Tibial nerve (tissue), 4 donors: ENCODE measurements around the gene P2RY1. TPM values are rescaled to one million over a fixed set of nuclear protein-coding genes. Genes with fewer than 3 reads are reported as not detected.
A peak's percentile ranks its signal among the peaks of the same experiment; 100 is the strongest.

ENCODE experiments used
- DNase-seq, 2 donors: peaks; one replicate each; pipeline ENCODE4 v3.0.0-alpha.2; 2019; ENCODE audit warnings: low spot score in 2 of 2
- H3K27ac ChIP-seq, 4 donors: fragments of 200-600 bp; sonication (generic) in 3 of 4; one replicate each; pipeline ENCODE4 v1.5.1; 2017 to 2019; ENCODE audit warnings: mild to moderate bottlenecking in 1 of 4
- H3K27me3 ChIP-seq, 2 donors: fragments of 200-600 bp; sonication (generic) in 1 of 2; one replicate each; pipeline versions ENCODE4 v1.5.1 to v1.6.0; 2017 to 2019
- H3K36me3 ChIP-seq, 3 donors: fragments of 200-600 bp; sonication (generic); one replicate each; pipeline ENCODE4 v1.5.1; 2018 to 2019
- H3K4me1 ChIP-seq, 4 donors: fragments of 200-600 bp; sonication (generic) in 3 of 4; one replicate each; pipeline ENCODE4 v1.5.1; 2017 to 2019
- H3K4me3 ChIP-seq, 4 donors: fragments of 200-600 bp; sonication (generic) in 3 of 4; one replicate each; pipeline ENCODE4 v1.5.1; 2017 to 2019; ENCODE audit warnings: mild to moderate bottlenecking in 1 of 4, moderate library complexity in 1 of 4
- H3K9me3 ChIP-seq, 4 donors: fragments of 200-600 bp; sonication (generic) in 3 of 4; one replicate each; pipeline ENCODE4 v1.5.1; 2017 to 2019
- CTCF ChIP-seq, 5 experiments: fragments of 200-600 bp in 3 of 5; fragments of 450-650 bp in 2 of 5; sonication (generic) in 3 of 5; IDR thresholded peaks; one replicate each; pipeline ENCODE4 v1.5.1; 2016 to 2019; ENCODE audit warnings: antibody characterized with exemption in 5 of 5, mild to moderate bottlenecking in 3 of 5, moderate library complexity in 2 of 5
- EP300 ChIP-seq, 2 donors: sonication (generic); formaldehyde crosslinking; IDR thresholded peaks; one replicate each; pipeline ENCODE4 v1.6.1; 2017; ENCODE audit warnings: antibody characterized with exemption in 2 of 2, mild to moderate bottlenecking in 1 of 2
- POLR2A ChIP-seq, 2 donors: fragments of 450-650 bp; IDR thresholded peaks; one replicate each; pipeline ENCODE4 v1.6.1; 2017; ENCODE audit warnings: antibody characterized with exemption in 2 of 2, mild to moderate bottlenecking in 2 of 2, moderate library complexity in 2 of 2
- WGBS, 2 donors: methylation state at CpG; one replicate each; pipeline ENCODE4 v1.1.5; 2018; 5-methylcytosine and 5-hydroxymethylcytosine counted together
- total RNA-seq, 4 donors: library from RNA; depleted of rRNA; stranded (reverse); fragments of >200 nt; gene quantifications; one replicate each; pipeline ENCODE4 v1.1.0, GENCODE V29; 2016

P2RY1 gene
- total RNA-seq, 4 donors from 2014 or later, result 6.7 to 8.4 (median 7.9) TPM

- TF ChIP-seq EP300 (IDR thresholded peaks at IDR 0.05) (no peak), POLR2A (IDR thresholded peaks at IDR 0.05) (no peak), CTCF (IDR thresholded peaks at IDR 0.05) (no peak)
- no peak for DNase-seq
- H3K36me3 ChIP-seq, result peaks cover 0 to 6% (median 0%) of the 10 kb centered on the region in 3 donors
- 88 to 90% methylated on average over 2 of the region's 2 CpGs for WGBS, 2 donors
- no peaks in the 10 kb centered on the region for H3K27me3 ChIP-seq
- H3K9me3 ChIP-seq, result peaks cover 0 to 39% (median 3%) of the 10 kb centered on the region in 4 donors
- H3K4me1 ChIP-seq, result no peaks in the 10 kb centered on the region
- no peak overlapping the region for H3K4me3 ChIP-seq
- H3K27ac ChIP-seq, result no peak overlapping the region
Observed at GRCh38 chr3:152849996-152850578, 15.2 kb downstream of the P2RY1 start.

GRCh38 chr3:152853196-152853595 is 18.3 kb downstream of the P2RY1 start:
- Histone ChIP-seq H3K4me1 (peaks cover 0 to 3% (median 0%) of the 10 kb centered on the region in 4 donors), H3K27me3 (no peaks in the 10 kb centered on the region), H3K4me3 (no peak overlapping the region), H3K9me3 (peaks cover 0 to 20% (median 2%) of the 10 kb centered on the region in 4 donors), H3K36me3 (no peaks in the 10 kb centered on the region), H3K27ac (no peak overlapping the region)
- TF ChIP-seq EP300 (IDR thresholded peaks at IDR 0.05) (no peak), POLR2A (IDR thresholded peaks at IDR 0.05) (no peak), CTCF (IDR thresholded peaks at IDR 0.05) (no peak)
- no peak for DNase-seq
- WGBS, 2 donors, result 68 to 70% methylated on average over 2 of the region's 2 CpGs

DNA sequence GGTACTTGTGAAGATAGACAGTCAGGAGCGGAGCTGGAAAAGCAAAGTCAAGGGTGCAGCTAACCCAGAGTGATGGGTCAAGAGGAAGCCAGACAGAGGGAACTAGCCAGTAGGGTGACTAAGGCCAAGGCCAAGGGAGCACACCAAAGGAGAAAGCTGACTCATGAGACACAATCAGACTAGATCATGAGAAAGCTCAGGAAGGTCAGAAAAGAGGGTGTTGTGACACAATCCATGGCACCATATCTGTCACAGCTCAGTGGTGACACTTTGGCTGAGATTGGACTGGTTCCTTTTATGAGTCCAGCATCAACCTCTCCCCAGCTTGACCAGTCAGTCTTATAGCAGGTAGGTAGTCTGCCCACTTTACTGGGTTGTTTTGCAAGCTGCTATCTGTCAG is 22.2 kb downstream of the P2RY1 start:
- DNase-seq, result no peak
- H3K9me3 ChIP-seq, result peaks cover 0 to 6% (median 2%) of the 10 kb centered on the region in 4 donors
- TF ChIP-seq EP300 (IDR thresholded peaks at IDR 0.05) (no peak), CTCF (IDR thresholded peaks at IDR 0.05) (no peak), POLR2A (IDR thresholded peaks at IDR 0.05) (no peak)
- H3K4me3 ChIP-seq, result no peak overlapping the region
- WGBS, 2 donors, result 92 to 100% methylated on average over 1 of the region's 1 CpG
- H3K4me1 ChIP-seq, result peaks cover 0 to 11% (median 0%) of the 10 kb centered on the region in 4 donors
- no peaks in the 10 kb centered on the region for H3K27me3 ChIP-seq
- no peaks in the 10 kb centered on the region for H3K36me3 ChIP-seq
- H3K27ac ChIP-seq, result no peak overlapping the region

DNA sequence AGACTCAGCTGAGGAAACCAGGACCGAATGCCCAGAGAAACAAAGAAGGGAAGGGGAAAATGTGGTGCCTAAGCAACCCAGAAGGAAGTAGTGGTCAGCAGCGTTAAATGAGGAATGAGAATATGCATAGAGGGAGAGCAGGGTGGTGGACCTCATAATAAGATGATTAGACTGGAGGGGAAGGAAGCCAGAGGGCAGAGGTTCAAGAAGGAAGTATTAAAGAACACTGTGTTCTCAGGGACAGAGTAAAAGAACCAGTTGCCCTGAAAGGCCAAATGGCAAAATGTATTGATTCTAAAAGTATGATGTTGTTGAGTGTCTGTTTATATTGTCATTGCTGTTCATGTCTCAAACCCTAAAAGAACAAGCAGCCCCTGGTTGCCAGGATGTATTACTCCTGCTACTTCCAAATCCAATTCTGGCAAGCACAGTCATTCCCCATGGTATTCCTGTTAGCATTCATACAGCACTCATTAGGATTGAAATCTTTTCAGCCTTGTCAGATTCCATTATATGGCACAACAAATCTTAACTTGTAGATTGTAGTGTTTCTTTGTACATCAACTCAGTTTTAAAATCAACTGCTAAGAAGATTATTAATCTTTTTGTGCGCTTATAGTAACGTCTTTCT is 23.4 kb downstream of the P2RY1 start:
- H3K27me3 ChIP-seq, result no peaks in the 10 kb centered on the region
- WGBS, 2 donors, result 53 to 59% methylated on average over 4 of the region's 4 CpGs
- H3K27ac ChIP-seq, result no peak overlapping the region
- no peak for DNase-seq
- peaks cover 0 to 11% (median 0%) of the 10 kb centered on the region in 4 donors for H3K4me1 ChIP-seq
- peaks cover 0 to 6% (median 2%) of the 10 kb centered on the region in 4 donors for H3K9me3 ChIP-seq
- no peak overlapping the region for H3K4me3 ChIP-seq
- H3K36me3 ChIP-seq, result no peaks in the 10 kb centered on the region
- TF ChIP-seq EP300 (IDR thresholded peaks at IDR 0.05), result peak in 1 of 2 donors; percentile 57
- no peak for TF ChIP-seq CTCF (IDR thresholded peaks at IDR 0.05)

DNA sequence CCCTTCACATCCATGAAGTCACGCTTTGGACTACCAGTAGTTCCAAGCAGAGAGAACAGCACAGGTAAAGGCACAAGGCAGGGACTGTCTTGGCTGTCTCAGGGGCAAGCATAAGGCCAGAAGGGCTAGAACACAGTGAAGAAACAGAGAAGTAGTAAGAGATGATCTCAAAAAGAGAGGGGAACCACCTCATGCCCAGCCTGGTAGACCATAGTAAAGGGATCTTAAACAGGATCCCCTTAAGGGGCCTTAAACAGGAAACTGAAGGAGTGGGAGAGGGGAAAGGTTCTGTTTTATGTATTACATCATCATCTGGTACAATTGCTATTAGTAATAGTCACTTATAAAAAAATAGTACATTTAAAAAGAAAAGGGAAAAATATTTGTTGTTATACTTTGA is 25.8 kb downstream of the P2RY1 start:
- Histone ChIP-seq H3K36me3 (no peaks in the 10 kb centered on the region), H3K4me1 (peaks cover 0 to 11% (median 0%) of the 10 kb centered on the region in 4 donors), H3K4me3 (no peak overlapping the region), H3K27me3 (no peaks in the 10 kb centered on the region), H3K9me3 (no peaks in the 10 kb centered on the region), H3K27ac (no peak overlapping the region)
- no peak for TF ChIP-seq POLR2A (IDR thresholded peaks at IDR 0.05)
- no peak for TF ChIP-seq EP300 (IDR thresholded peaks at IDR 0.05)
- TF ChIP-seq CTCF (IDR thresholded peaks at IDR 0.05), result no peak
- 95 to 96% methylated on average over 1 of the region's 1 CpG for WGBS, 2 donors
- DNase-seq, result no peak
